DOHH2 (cell line): ENCODE measurements around the gene NME7.

Experiments used
- H3F3A ChIP-seq: fragments of 200-600 bp; sonication (generic), shearing (Covaris generic); 2 replicates; pipeline ENCODE4 v1.6.0; 2016; ENCODE audit warnings: antibody characterized with exemption, mild to moderate bottlenecking; ENCODE audit not compliant: control insufficient read depth, insufficient read depth
- H3K27ac ChIP-seq: fragments of 200-600 bp; sonication (generic); 2 replicates; pipeline ENCODE4 v1.5.1; 2014; ENCODE audit warnings: low read depth, mild to moderate bottlenecking, low read length, moderate library complexity
- H3K27me3 ChIP-seq: fragments of 200-600 bp; sonication (generic); 2 replicates; pipeline ENCODE4 v1.6.1; 2014; ENCODE audit warnings: mild to moderate bottlenecking, low read length, mixed read lengths; ENCODE audit not compliant: control insufficient read depth
- H3K36me3 ChIP-seq: fragments of 200-600 bp; sonication (generic); 2 replicates; pipeline ENCODE4 v1.6.1; 2014; ENCODE audit warnings: mild to moderate bottlenecking, low read length, moderate library complexity, mixed read lengths; ENCODE audit not compliant: control insufficient read depth
- H3K4me1 ChIP-seq: fragments of 200-600 bp; sonication (generic); 2 replicates; pipeline ENCODE4 v1.6.1; 2014; ENCODE audit warnings: mild to moderate bottlenecking, low read length, mixed read lengths; ENCODE audit not compliant: control insufficient read depth
- H3K4me2 ChIP-seq: fragments of 200-600 bp; sonication (generic); 2 replicates; pipeline ENCODE4 v1.6.0; 2014; ENCODE audit warnings: mild to moderate bottlenecking, low read length, moderate library complexity
- H3K4me3 ChIP-seq: fragments of 200-600 bp; sonication (generic); 2 replicates; pipeline ENCODE4 v1.5.1; 2014; ENCODE audit warnings: mild to moderate bottlenecking, low read length, mixed read lengths
- H3K79me2 ChIP-seq: fragments of 200-600 bp; sonication (generic); 2 replicates; pipeline ENCODE4 v1.6.1; 2014; ENCODE audit warnings: mild to moderate bottlenecking, low read length, mixed read lengths; ENCODE audit not compliant: control insufficient read depth
- H3K9me2 ChIP-seq: fragments of 200-600 bp; sonication (generic); replicated peaks from 2 replicates; pipeline ENCODE4 v1.6.1; 2014; ENCODE audit warnings: mild to moderate bottlenecking, low read length, mixed read lengths; ENCODE audit not compliant: control insufficient read depth
- H3K9me3 ChIP-seq: fragments of 200-600 bp; sonication (generic); 2 replicates; pipeline ENCODE4 v1.6.1; 2014; ENCODE audit warnings: antibody characterized with exemption, low read length, mixed read lengths; ENCODE audit not compliant: control insufficient read depth, insufficient read depth
- H4K20me1 ChIP-seq: fragments of 200-600 bp; sonication (generic); 2 replicates; pipeline ENCODE4 v1.6.0; 2014; ENCODE audit warnings: low read depth, mild to moderate bottlenecking, antibody characterized with exemption, low read length, moderate library complexity; ENCODE audit not compliant: control insufficient read depth, insufficient read depth
- CTCF ChIP-seq: fragments of 200-600 bp; sonication (generic); IDR thresholded peaks from one replicate; pipeline ENCODE4 v1.5.1; 2014; ENCODE audit warnings: antibody characterized with exemption, mild to moderate bottlenecking, low read depth, low read length; ENCODE audit not compliant: poor library complexity, severe bottlenecking
- EZH2phosphoT487 ChIP-seq: fragments of 200-600 bp; sonication (generic); IDR thresholded peaks from 2 replicates; pipeline ENCODE4 v1.6.1; 2017; ENCODE audit warnings: borderline replicate concordance, mild to moderate bottlenecking, antibody characterized with exemption, low read length, moderate library complexity, mixed read lengths

Gene NME7

DNA sequence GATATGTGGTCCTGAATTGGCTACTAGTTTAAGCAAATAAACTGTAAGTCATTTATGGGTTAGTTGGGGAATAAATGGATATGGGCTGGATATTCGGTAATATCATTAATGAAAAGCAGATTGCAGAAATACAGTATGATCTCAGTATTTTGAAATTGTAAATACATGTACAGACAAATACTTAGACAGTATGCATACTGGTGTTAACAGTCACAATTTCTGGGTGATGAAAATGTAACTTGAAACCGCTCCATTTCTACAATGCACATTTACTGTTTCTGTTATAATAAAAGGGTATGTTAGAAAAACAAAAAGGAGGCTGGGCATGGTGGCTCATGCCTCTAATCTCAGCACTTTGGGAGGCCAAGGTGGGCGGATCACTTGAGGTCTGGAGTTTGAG is 28.4 kb upstream of the NME7 start:
- Histone ChIP-seq H3K36me3 (peaks cover 4% of the 10 kb centered on the region; the same call in 1 of the 2 replicates), H3K79me2 (no peaks in the 10 kb centered on the region), H3K4me3 (no peak overlapping the region), H3K27ac (no peak overlapping the region), H3K4me1 (no peaks in the 10 kb centered on the region), H3K9me3 (no peaks in the 10 kb centered on the region), H3K9me2 (no peaks in the 10 kb centered on the region), H3K27me3 (no peaks in the 10 kb centered on the region), H3K4me2 (no peak overlapping the region), H3F3A (no peaks in the 10 kb centered on the region), H4K20me1 (no peaks in the 10 kb centered on the region)
- TF ChIP-seq EZH2phosphoT487: no peak
- no peak for TF ChIP-seq CTCF

- Histone ChIP-seq H3K9me3 (no peaks in the 10 kb centered on the region), H3K27ac (no peak overlapping the region), H3K79me2 (no peaks in the 10 kb centered on the region), H3K4me1 (no peaks in the 10 kb centered on the region), H3K4me2 (no peak overlapping the region), H3K36me3 (peaks cover 12% of the 10 kb centered on the region), H3K4me3 (no peak overlapping the region), H3K9me2 (no peaks in the 10 kb centered on the region), H3K27me3 (no peaks in the 10 kb centered on the region), H4K20me1 (no peaks in the 10 kb centered on the region), H3F3A (no peaks in the 10 kb centered on the region)
- TF ChIP-seq EZH2phosphoT487 (no peak), CTCF (no peak)
Observed at GRCh38 chr1:169392406-169392805, 24.8 kb upstream of the NME7 start.

DNA sequence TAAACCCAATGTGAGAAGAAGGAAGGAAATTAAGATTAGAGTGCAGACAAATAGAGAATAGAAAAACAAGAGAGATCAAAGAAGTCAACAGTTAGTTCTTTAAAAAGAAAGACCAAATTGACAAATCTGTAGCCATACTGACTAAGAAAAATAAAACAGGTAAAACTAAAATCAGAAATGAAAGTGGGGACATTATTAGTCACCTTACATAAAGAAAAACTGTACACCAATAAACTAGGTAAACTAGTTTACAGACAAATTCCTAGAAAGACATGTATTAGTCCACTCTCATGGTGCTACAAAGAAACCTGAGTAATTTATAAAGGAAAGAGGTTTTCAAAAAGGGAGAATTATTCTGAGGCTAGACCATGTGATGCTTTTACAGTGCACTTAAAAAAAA is 22.7 kb upstream of the NME7 start:
- no peaks in the 10 kb centered on the region for H3K9me2 ChIP-seq
- H3K27me3 ChIP-seq: no peaks in the 10 kb centered on the region
- H3K36me3 ChIP-seq: peaks cover 22% of the 10 kb centered on the region
- TF ChIP-seq CTCF (no peak), EZH2phosphoT487 (no peak)
- H3K4me1 ChIP-seq: no peaks in the 10 kb centered on the region
- H3K27ac ChIP-seq: no peak overlapping the region
- no peak overlapping the region for H3K4me2 ChIP-seq
- no peaks in the 10 kb centered on the region for H3F3A ChIP-seq
- H4K20me1 ChIP-seq: no peaks in the 10 kb centered on the region
- H3K9me3 ChIP-seq: no peaks in the 10 kb centered on the region
- H3K79me2 ChIP-seq: no peaks in the 10 kb centered on the region
- H3K4me3 ChIP-seq: no peak overlapping the region

DNA sequence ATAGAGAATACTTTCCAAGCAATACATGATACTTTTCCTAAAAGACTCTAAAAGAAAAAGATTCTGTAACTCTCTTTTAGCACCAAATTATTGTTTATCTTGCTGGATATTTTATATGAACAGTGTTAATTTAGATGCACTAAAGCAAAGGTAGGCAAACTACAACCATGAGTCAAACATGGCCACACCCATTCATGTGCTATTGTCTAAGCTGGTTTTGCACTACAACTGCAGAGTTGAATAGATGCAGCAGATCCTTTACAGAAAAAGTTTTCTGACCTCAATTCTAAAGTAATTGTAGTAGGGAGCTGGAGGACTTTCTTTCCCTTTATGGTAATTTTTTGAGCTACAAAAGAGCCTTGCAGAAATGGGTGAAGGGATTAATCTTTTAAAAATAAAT is 19.8 kb upstream of the NME7 start:
- peaks cover 26% of the 10 kb centered on the region for H3K36me3 ChIP-seq
- no peaks in the 10 kb centered on the region for H3K79me2 ChIP-seq
- no peaks in the 10 kb centered on the region for H3K27me3 ChIP-seq
- H3K9me3 ChIP-seq: no peaks in the 10 kb centered on the region
- TF ChIP-seq CTCF: no peak
- no peak for TF ChIP-seq EZH2phosphoT487
- H3K4me2 ChIP-seq: no peak overlapping the region
- H3F3A ChIP-seq: no peaks in the 10 kb centered on the region
- no peak overlapping the region for H3K4me3 ChIP-seq
- H3K4me1 ChIP-seq: no peaks in the 10 kb centered on the region
- no peaks in the 10 kb centered on the region for H3K9me2 ChIP-seq
- no peak overlapping the region for H3K27ac ChIP-seq
- H4K20me1 ChIP-seq: no peaks in the 10 kb centered on the region
